WTC11 (cell line): ENCODE data around the gene KCNK3. TPM values are rescaled to one million over a fixed set of nuclear protein-coding genes. Genes with fewer than 3 reads are reported as not detected.
"Not testable (repeated sequence)": the region's sequence is repeated elsewhere in the genome, so short reads cannot be mapped to it uniquely, and the experiment has no call there.

Experiments
- ATAC-seq: fragments of 200-7000 bp; cut with Tn5 transposase; 2 replicates; pipeline ENCODE4 v1.10.0; 2021; ENCODE audit warnings: mild to moderate bottlenecking, moderate library complexity
- CTCF ChIA-PET: fragments of 300-600 bp; sonication (Branson Sonifier 250); formaldehyde crosslinking; loops from one replicate; lab custom pipeline; 2021; ENCODE audit warnings: antibody characterized with exemption; lab: Charles Lee
- POLR2A ChIA-PET: fragments of 350-600 bp; sonication (Branson Sonifier 250); formaldehyde crosslinking; loops from one replicate; lab custom pipeline; 2021; ENCODE audit warnings: antibody characterized with exemption; lab: Charles Lee
- DNase-seq: peaks from one replicate; pipeline ENCODE4 v3.0.0; 2021; ENCODE audit warnings: low spot score
- H3K27ac Mint-ChIP-seq: 2 replicates; pipeline ENCODE4 v1.8.0; 2021; ENCODE audit warnings: mixed read lengths
- H3K27me3 Mint-ChIP-seq: 2 replicates; pipeline ENCODE4 v1.8.0; 2021; ENCODE audit warnings: low read depth, mild to moderate bottlenecking, moderate library complexity, mixed read lengths
- H3K36me3 Mint-ChIP-seq: 2 replicates; pipeline ENCODE4 v1.8.0; 2021; ENCODE audit warnings: mixed read lengths
- H3K4me1 Mint-ChIP-seq: 2 replicates; pipeline ENCODE4 v1.8.0; 2022; ENCODE audit warnings: mixed read lengths
- H3K4me3 Mint-ChIP-seq: 2 replicates; pipeline ENCODE4 v1.8.0; 2021; ENCODE audit warnings: mild to moderate bottlenecking, moderate library complexity, mixed read lengths
- H3K9me3 Mint-ChIP-seq: 2 replicates; pipeline ENCODE4 v1.8.0; 2021; ENCODE audit warnings: mixed read lengths
- ELF4 ChIP-seq: sonication (generic); formaldehyde crosslinking; IDR thresholded peaks from 2 replicates; pipeline ENCODE4 v1.8.1; 2022; ENCODE audit warnings: low read depth, mild to moderate bottlenecking, moderate library complexity, missing genetic modification reagents
- ESRRA ChIP-seq: sonication (generic); formaldehyde crosslinking; IDR thresholded peaks from 2 replicates; pipeline ENCODE4 v1.8.1; 2022; ENCODE audit warnings: mild to moderate bottlenecking, missing genetic modification reagents, borderline replicate concordance
- FOXJ3 ChIP-seq: sonication (generic); formaldehyde crosslinking; IDR thresholded peaks from 2 replicates; pipeline ENCODE4 v1.9.0; 2021; ENCODE audit warnings: missing genetic modification reagents, mild to moderate bottlenecking, borderline replicate concordance
- GTF2I ChIP-seq: fragments of 250-450 bp; sonication (Bioruptor Pico); conservative IDR thresholded peaks from 2 replicates; pipeline ENCODE4 v1.4.0; 2021; ENCODE audit warnings: mild to moderate bottlenecking
- HMGXB4 ChIP-seq: sonication (generic); formaldehyde crosslinking; IDR thresholded peaks from 2 replicates; pipeline ENCODE4 v1.8.1; 2023; ENCODE audit warnings: mild to moderate bottlenecking, moderate library complexity, missing genetic modification reagents
- NR1H2 ChIP-seq: sonication (generic); formaldehyde crosslinking; IDR thresholded peaks from 2 replicates; pipeline ENCODE4 v1.9.0; 2021; ENCODE audit warnings: mild to moderate bottlenecking, moderate library complexity, missing genetic modification reagents
- SMAD4 ChIP-seq: sonication (generic); formaldehyde crosslinking; IDR thresholded peaks from 2 replicates; pipeline ENCODE4 v1.8.0; 2022; ENCODE audit warnings: mild to moderate bottlenecking, missing genetic modification reagents
- total RNA-seq: library from RNA; stranded (reverse); gene quantifications from 3 replicates; pipeline ENCODE4 v1.2.3, GENCODE V29; 2021
- TF ChIP-seq, protein P1 (sequence below): sonication (generic); formaldehyde crosslinking; IDR thresholded peaks from 2 replicates; pipeline ENCODE4 v1.8.1; 2023; ENCODE audit warnings: mild to moderate bottlenecking, missing genetic modification reagents, moderate library complexity
- TF ChIP-seq, protein P2 (sequence below): sonication (generic); formaldehyde crosslinking; IDR thresholded peaks from 2 replicates; pipeline ENCODE4 v1.8.1; 2022; ENCODE audit warnings: mild to moderate bottlenecking, missing genetic modification reagents, moderate library complexity, borderline replicate concordance
- TF ChIP-seq, protein P3 (sequence below): fragments of 250-450 bp; sonication (Bioruptor Pico); IDR thresholded peaks from 2 replicates; pipeline ENCODE4 v1.9.0; 2021; ENCODE audit warnings: mild to moderate bottlenecking, borderline replicate concordance

The KCNK3 gene
- total RNA-seq, 1 experiment from 2014 or later: 0.22 TPM

- POLR2A ChIA-PET: no interaction called here
- Mint-ChIP-seq H3K4me1 (peaks cover 21% of the 10 kb centered on the region), H3K4me3 (no peak overlapping the region), H3K9me3 (peaks cover 35% of the 10 kb centered on the region), H3K36me3 (peaks cover 17% of the 10 kb centered on the region), H3K27me3 (peaks cover 8% of the 10 kb centered on the region; the same call in 1 of the 2 replicates), H3K27ac (no peak overlapping the region)
- DNase-seq (no peak), ATAC-seq (no peak)
- CTCF ChIA-PET: interaction anchor here (0.6 kb wide), 2 partner anchors 36 to 183 kb away, joined by 3 read pairs; no protein-coding TSS in a partner anchor
- TF ChIP-seq, protein P1, sequence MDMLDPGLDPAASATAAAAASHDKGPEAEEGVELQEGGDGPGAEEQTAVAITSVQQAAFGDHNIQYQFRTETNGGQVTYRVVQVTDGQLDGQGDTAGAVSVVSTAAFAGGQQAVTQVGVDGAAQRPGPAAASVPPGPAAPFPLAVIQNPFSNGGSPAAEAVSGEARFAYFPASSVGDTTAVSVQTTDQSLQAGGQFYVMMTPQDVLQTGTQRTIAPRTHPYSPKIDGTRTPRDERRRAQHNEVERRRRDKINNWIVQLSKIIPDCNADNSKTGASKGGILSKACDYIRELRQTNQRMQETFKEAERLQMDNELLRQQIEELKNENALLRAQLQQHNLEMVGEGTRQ: no peak
- no peak for TF ChIP-seq GTF2I (CRISPR knock-in tag)
- no peak for TF ChIP-seq HMGXB4 (CRISPR knock-in tag)
- TF ChIP-seq FOXJ3 (CRISPR knock-in tag): no peak
- TF ChIP-seq ELF4: no peak
- TF ChIP-seq ESRRA (CRISPR knock-in tag): no peak
- TF ChIP-seq, protein P2, sequence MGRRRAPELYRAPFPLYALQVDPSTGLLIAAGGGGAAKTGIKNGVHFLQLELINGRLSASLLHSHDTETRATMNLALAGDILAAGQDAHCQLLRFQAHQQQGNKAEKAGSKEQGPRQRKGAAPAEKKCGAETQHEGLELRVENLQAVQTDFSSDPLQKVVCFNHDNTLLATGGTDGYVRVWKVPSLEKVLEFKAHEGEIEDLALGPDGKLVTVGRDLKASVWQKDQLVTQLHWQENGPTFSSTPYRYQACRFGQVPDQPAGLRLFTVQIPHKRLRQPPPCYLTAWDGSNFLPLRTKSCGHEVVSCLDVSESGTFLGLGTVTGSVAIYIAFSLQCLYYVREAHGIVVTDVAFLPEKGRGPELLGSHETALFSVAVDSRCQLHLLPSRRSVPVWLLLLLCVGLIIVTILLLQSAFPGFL (CRISPR knock-in tag): no peak
- TF ChIP-seq, all 79 proteins: peak for 0
Measured at GRCh38 chr2:26657265-26657664, 35.3 kb upstream of the KCNK3 start.

DNA sequence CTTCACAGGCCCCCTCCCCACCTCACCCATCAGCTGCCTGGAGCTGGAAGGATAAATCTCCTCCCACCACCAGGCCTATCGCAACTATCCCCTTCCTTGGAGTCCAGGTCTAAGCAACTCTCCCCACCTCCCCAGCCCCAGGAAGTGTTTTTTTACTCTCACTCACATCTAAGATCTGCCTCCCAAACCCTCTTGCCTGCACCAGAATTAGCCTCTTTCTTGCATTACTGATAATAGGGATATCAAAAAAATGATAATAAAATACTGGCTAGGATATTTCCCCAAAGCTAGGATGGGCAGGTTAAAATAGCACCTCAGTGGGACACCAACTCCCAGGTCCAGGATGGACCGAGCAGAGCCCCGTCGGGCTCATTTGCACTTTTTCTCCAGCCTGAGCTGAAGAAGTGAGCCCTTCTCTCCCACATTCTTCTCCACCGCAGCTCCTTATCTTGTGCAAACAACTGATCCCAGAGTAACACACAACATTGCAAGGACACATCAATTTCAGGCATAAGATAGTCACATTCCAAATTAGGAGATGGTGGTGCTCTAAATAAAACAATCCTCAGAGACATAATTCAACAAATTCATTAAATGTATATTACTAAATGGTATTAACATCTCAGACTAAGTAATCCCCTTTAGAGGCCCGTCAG lies 33.7 kb upstream of the KCNK3 start:
- DNase-seq: no peak
- no peak for ATAC-seq
- POLR2A ChIA-PET: no interaction called here
- no peak overlapping the region for H3K4me3 Mint-ChIP-seq
- H3K36me3 Mint-ChIP-seq: peaks cover 17% of the 10 kb centered on the region
- peaks cover 16% of the 10 kb centered on the region for H3K4me1 Mint-ChIP-seq
- no peak for TF ChIP-seq SMAD4 (CRISPR knock-in tag)
- TF ChIP-seq, protein P3, sequence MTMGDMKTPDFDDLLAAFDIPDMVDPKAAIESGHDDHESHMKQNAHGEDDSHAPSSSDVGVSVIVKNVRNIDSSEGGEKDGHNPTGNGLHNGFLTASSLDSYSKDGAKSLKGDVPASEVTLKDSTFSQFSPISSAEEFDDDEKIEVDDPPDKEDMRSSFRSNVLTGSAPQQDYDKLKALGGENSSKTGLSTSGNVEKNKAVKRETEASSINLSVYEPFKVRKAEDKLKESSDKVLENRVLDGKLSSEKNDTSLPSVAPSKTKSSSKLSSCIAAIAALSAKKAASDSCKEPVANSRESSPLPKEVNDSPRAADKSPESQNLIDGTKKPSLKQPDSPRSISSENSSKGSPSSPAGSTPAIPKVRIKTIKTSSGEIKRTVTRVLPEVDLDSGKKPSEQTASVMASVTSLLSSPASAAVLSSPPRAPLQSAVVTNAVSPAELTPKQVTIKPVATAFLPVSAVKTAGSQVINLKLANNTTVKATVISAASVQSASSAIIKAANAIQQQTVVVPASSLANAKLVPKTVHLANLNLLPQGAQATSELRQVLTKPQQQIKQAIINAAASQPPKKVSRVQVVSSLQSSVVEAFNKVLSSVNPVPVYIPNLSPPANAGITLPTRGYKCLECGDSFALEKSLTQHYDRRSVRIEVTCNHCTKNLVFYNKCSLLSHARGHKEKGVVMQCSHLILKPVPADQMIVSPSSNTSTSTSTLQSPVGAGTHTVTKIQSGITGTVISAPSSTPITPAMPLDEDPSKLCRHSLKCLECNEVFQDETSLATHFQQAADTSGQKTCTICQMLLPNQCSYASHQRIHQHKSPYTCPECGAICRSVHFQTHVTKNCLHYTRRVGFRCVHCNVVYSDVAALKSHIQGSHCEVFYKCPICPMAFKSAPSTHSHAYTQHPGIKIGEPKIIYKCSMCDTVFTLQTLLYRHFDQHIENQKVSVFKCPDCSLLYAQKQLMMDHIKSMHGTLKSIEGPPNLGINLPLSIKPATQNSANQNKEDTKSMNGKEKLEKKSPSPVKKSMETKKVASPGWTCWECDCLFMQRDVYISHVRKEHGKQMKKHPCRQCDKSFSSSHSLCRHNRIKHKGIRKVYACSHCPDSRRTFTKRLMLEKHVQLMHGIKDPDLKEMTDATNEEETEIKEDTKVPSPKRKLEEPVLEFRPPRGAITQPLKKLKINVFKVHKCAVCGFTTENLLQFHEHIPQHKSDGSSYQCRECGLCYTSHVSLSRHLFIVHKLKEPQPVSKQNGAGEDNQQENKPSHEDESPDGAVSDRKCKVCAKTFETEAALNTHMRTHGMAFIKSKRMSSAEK (CRISPR knock-in tag): no peak
- TF ChIP-seq, all 79 proteins: peak for 0
- Mint-ChIP-seq H3K27ac (no peak overlapping the region), H3K27me3 (peaks cover 8% of the 10 kb centered on the region; the same call in 1 of the 2 replicates), H3K9me3 (peaks cover 35% of the 10 kb centered on the region)
- CTCF ChIA-PET: interaction anchor here (0.6 kb wide), 1 partner anchor 203 kb away, joined by 3 read pairs; no protein-coding TSS in a partner anchor

GRCh38 chr2:26660363-26660962 lies 32.1 kb upstream of the KCNK3 start:
- H3K27ac Mint-ChIP-seq: no peak overlapping the region
- ChIA-PET CTCF (no interaction called here), POLR2A (no interaction called here)
- H3K36me3 Mint-ChIP-seq: peaks cover 17% of the 10 kb centered on the region
- TF ChIP-seq NR1H2 (CRISPR knock-in tag): no peak
- 0 out of 2 replicates have a peak, but pooled peaks have one; percentile 16 for TF ChIP-seq GTF2I (CRISPR knock-in tag)
- peaks cover 36% of the 10 kb centered on the region for H3K9me3 Mint-ChIP-seq
- DNase-seq (no peak), ATAC-seq (no peak)
- H3K4me3 Mint-ChIP-seq: no peak overlapping the region
- peaks cover 3% of the 10 kb centered on the region for H3K4me1 Mint-ChIP-seq
- H3K27me3 Mint-ChIP-seq: peaks cover 8% of the 10 kb centered on the region; the same call in 1 of the 2 replicates

GRCh38 chr2:26665296-26665695 lies 27.2 kb upstream of the KCNK3 start:
- H3K27me3 Mint-ChIP-seq, H3K4me1 Mint-ChIP-seq, H3K4me3 Mint-ChIP-seq, ATAC-seq, CTCF ChIA-PET, H3K27ac Mint-ChIP-seq, POLR2A ChIA-PET, DNase-seq: not testable (repeated sequence)
- peaks cover 23% of the 10 kb centered on the region for H3K9me3 Mint-ChIP-seq
- peaks cover 14% of the 10 kb centered on the region for H3K36me3 Mint-ChIP-seq
